ENCODE measurements around the gene HNF1A.

Gene HNF1A

DNA sequence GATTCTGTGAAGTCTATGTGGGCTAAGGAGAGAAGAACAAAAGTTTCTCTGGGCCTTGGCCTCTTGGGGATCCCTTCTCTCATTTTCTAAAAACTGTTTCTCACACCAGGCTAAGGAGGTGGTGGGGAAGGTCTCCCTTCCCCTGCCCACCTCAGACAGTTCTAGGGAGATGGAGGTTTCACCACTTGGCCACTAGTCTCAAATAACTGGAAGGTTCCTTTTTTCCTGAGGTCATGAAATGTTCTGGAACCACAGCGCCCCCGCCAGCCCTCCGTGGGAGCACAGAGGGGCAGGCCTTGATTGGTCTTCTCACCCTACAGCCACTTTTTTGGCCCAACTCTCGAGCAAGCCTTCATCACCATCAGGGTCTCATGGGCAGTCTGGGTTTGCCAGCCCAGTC, 25.3 kb downstream of the HNF1A start:
- FAIRE-seq (no peak), DNase-seq (ENCODE audit: insufficient read length, low spot score) (no peak)
- TF ChIP-seq POLR2A (IDR thresholded peaks at IDR 0.05; ENCODE audit: low read depth, low read length), result no peak

DNA sequence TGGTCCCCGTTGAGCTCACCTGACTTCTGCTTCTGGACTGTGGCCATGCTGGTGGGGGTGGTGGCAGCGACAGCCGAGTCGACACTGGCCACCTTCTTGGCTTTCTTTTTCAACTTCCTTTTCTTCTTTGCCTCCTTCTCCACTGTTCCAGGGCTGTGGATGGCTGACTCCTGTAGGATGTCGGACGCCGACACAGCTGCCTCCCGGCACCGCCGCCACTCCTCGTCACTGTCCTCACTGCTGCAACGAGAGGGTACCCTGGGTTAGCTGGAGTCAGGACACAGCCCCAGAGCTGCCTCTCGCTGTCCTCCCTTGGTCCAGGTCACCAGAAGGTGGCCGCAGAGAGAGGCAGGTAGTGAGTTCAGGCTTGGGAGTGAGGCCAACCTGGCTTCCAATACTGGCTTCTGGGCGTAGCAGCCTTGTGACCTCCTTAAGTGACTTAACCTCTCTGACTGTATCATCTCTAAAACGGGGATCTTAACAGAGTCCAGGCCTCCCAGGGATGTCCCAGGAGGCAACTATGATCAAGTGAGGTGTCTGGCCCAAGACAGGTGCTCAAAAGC, 26.0 kb downstream of the HNF1A start:
- no peak for FAIRE-seq
- no peak for DNase-seq (ENCODE audit: insufficient read length, low spot score)
- no peak for TF ChIP-seq POLR2A (IDR thresholded peaks at IDR 0.05; ENCODE audit: low read depth, low read length)

DNA sequence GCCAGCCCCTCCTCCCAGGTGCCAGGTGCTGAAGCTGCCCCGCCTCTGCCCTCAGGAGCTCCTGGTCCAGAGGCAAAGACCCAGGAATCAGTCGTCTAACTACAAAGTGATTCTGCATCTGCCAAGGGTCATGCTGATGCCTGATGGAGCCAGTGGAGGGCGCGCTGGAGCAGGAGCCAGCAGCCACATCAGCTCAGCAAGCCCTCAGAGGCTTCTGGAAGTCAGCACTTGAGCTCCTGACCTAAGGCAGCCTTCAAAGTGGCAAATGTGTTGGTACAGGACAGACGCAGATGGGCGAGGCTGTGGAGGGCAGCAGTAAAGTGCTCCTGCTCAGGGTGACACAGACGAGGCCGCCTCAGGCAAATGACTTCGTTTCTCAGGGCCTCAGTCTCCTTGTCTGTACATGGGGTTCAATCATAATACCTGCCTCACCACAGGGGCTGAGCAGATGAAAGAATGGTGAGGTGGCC, 27.0 kb downstream of the HNF1A start:
- no peak for FAIRE-seq
- DNase-seq (ENCODE audit: insufficient read length, low spot score), result peak; percentile 54
- no peak for TF ChIP-seq POLR2A (IDR thresholded peaks at IDR 0.05; ENCODE audit: low read depth, low read length)

DNA sequence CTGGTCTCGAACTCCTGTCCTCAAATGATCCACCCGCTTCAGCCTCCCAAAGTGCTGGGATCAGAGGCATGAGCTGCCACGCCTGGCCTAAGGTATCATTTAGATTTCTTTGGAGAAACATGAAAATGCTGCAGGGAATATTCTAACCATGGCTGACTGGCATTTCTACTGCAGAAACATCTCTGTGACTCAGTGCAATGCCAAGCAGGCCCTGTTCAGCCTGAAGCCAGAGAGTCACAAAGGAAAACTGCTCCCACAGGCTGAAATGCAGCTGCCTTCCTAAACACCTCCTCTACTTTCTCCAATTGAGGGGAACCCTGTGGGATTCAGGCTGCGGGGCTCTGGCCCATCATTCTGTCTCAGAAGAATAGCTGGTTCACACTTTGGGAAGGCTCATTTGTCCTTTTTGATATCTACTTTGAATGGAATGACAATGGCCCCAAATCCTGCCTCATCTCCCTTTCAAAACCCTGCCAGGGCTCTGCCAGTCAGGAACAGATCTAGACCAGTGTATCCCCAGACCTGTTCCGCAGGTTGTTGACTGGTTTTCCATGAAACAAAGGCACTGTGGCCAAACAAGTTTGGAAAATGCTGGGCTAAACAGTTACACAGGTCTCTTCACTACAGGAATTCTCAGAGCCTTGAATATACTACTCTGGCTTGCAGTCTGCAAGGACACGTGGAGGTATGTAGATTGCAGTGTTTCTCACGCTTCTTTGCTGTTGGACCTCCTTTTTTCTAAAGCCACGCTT, 30.2 kb downstream of the HNF1A start:
- no peak for TF ChIP-seq POLR2A (IDR thresholded peaks at IDR 0.05; ENCODE audit: low read depth, low read length)
- FAIRE-seq (no peak), DNase-seq (ENCODE audit: insufficient read length, low spot score) (no peak)

DNA sequence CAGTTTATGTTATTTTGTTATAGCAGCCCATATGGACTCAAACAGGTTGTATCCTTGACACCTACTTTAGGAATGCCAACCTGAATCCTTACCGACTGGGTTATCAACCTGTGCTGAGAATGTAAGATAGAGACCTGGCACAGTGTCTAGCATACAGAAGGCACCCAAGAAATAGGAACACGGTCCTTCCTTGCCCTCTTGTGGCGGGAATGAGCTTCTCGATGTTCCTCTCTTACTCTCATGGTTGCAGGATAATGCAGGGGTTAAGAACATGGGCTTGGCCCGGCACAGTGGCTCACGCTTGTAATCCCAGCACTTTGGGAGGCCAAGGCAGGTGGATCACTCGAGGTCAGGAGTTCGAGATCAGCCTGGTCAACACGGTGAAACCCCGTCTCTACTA, 31.4 kb downstream of the HNF1A start:
- no peak for TF ChIP-seq POLR2A (IDR thresholded peaks at IDR 0.05; ENCODE audit: low read depth, low read length)
- no peak for DNase-seq (ENCODE audit: insufficient read length, low spot score)
- no peak for FAIRE-seq

DNA sequence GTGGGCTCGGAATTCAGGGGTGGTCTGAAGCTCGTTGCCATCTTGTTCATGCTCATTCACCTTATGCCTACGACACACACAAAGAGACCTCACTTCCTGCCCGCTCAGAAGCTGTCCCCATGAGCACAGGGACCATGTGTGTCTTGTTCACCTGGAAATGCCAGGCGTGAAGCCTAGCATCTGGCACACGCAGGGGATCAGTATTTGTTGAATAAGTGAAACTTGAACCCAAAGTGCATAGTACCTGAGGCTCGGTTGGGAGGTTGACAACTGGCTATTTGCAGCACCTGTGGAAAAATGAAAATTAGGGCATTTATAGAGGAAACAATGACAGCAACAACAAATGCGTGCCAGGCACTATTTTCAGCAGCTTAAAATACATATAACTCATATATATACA, 32.5 kb downstream of the HNF1A start:
- DNase-seq (ENCODE audit: insufficient read length, low spot score) (no peak), FAIRE-seq (no peak)
- TF ChIP-seq POLR2A (IDR thresholded peaks at IDR 0.05; ENCODE audit: low read depth, low read length), result no peak

DNA sequence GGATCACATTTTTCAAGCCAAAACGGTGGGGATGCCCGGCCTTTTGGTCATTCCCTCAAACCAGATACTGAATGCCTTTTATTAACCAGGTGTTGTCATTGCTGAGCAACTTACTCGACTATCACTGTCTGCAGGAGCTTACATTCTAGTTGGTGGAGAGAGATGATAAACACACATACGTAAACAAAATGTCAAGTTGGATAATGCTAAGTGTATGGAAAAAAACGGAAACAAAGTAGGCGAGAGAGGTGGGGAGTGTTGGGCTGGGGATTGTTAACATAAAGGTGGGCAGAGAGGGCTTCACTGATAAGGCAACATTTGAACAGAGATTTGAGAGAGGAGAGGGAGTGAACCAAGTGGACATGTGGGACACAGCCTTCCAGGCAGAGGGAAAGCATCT, 33.5 kb downstream of the HNF1A start:
- TF ChIP-seq POLR2A (IDR thresholded peaks at IDR 0.05; ENCODE audit: low read depth, low read length), result no peak
- DNase-seq (ENCODE audit: insufficient read length, low spot score) (no peak), FAIRE-seq (no peak)

DNA sequence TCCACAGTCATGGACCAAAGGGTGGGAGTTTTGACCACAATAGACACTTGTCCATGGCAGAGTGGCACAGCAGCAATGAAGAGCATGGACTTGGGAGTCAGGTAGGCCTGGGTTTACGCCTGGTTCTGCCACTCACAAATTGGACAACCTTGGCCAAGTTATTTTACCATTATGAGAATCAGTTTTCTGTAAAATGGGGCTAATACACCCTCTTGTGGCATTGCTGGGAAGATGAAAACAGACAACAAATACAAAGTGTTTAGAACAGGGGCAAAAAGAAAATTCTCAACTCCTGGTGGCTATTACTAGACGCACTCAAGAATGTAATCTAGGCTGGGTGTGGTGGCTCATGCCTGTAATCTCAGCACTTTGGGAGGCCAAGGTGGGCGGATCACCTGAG, 35.4 kb downstream of the HNF1A start:
- TF ChIP-seq POLR2A (IDR thresholded peaks at IDR 0.05; ENCODE audit: low read depth, low read length), result no peak

DNA sequence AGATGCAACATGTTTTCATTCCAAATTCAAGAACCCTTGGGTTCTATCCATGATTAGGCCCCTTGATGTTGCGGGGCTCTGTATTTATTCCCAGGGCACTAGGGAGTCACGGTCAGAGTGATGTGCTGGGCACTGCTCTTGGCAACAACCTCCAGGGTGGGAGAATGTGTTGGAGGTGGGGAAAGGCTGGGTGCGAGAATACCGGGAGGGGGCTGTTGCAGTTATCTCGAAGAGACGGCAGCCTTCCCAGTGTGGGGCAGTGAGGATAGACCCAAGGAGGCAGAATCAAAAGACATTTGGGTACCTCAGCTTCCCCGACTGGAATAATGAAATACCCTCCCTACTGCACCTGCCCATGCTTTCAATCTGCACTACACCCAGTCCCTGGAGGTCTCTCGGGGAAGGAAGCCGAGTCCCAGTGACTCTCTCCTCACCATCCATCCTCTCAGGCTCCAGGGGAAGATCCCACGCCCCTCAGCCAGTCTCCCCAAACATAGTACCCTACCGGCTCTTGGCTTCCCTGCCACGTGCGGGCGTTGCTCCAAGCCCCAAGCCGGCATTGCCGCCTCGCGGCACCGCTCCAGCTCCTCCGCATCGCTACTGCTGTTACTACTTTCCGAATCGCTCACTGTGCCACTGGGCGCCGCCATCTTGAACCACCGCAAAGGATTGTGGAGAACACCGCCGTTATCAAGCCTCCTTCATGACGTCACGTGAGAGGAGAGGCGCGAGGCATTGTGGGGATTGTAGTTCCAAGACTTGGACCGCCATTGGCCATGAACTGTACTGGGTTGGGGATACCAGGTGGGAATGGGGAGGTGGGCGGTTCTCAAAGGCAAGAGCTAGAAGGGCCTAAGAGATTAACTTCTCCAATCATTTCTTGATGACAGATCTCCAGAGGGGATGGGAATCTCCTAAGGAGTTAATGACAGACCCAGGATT, 37.8 kb downstream of the HNF1A start, which contains the start of gene C12orf43:
Gene C12orf43, minus strand, starts transcription at position 663 of the 942 bp plus-strand sequence. Its CDS starts 13 bp downstream, at position 650.
- peak; percentile 79 for TF ChIP-seq POLR2A (IDR thresholded peaks at IDR 0.05; ENCODE audit: low read depth, low read length)
- FAIRE-seq (peak; percentile 92), DNase-seq (ENCODE audit: insufficient read length, low spot score) (peak; percentile 69)

More for the DNA sequence above, 35.4 kb downstream of the HNF1A start:
- FAIRE-seq (no peak), DNase-seq (ENCODE audit: insufficient read length, low spot score) (no peak)

DNA sequence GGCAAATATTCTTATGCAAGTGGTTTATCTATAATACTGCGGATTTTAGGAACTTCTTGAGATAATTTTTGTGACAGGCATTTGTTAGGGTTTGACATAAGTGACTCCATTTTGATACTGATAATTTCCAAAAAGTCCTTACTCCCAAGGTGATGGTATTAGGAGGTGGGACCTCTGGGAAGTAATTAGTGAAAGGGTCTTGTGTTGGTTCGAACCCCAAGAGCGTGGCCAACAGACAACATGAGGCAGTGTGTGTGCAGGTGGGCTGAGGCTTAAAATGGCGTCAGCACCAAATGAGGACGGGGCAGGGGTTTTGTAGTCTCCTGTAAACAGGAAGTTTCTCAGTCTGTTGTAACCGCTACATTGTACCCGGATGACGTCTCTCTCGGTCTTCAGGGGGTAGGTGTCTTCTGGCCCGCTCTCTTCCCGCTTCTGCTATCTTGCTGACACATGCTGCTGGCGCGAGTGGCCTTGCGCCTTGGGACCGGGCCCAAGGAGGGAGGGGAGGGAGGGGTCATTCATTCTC, 39.7 kb downstream of the HNF1A start:
- FAIRE-seq (no peak), DNase-seq (ENCODE audit: insufficient read length, low spot score) (no peak)
- TF ChIP-seq POLR2A (IDR thresholded peaks at IDR 0.05; ENCODE audit: low read depth, low read length), result no peak

DNA sequence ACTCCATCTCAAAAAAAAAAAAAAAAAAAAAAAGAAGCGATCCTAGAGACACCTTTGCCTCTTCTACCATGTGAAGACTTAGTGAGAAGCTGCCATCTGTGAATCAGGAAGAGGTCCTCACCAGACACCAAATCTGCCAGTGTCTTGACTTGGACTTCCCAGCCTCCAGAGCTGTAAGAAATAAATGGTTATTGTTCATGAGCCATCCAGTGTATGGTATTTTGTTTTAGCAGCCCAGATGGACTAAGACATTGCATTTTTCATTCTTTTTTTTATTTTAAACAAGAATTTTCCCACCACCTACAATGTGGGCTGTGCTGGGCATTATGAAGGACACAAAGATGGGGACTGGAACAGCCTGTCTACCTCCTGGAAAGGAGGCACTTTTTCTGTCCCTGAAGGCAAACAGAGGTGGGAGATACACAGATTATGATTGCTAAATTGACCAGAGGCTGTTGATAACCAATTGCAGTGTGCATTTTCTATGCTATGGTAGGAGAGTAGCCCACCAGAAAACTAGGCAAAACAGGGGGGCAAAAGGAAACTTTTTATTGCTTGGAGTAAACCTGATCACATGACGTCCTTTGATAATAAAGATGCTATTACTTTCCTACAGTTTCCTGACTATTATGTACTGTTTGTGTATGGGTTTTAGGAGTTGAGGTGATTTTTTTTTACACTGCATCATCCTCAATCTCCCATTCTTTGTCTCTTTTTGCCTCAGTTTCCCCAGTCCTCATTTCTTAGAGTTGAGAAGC, 40.7 kb downstream of the HNF1A start:
- no peak for FAIRE-seq
- no peak for TF ChIP-seq POLR2A (IDR thresholded peaks at IDR 0.05; ENCODE audit: low read depth, low read length)

DNA sequence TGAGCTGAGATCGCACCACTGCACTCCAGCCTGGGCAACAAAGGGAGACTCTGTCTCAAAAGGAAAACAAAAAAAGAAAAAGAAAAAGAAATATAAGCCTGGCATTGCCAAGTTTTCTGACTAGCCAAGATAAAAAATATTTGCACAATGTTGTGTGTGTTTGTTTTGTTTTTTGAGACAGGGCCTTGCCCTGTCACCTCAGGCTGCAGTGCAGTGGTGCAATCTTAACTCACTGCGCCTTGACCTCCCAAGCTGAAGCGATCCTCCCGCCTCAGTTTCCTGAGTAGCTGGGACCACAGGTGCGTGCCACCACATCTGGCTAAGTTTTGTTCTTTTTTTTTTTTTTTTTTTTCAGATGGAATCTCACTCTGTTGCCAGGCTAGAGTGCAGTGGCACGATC, 43.4 kb downstream of the HNF1A start:
- no peak for TF ChIP-seq POLR2A (IDR thresholded peaks at IDR 0.05; ENCODE audit: low read depth, low read length)
- DNase-seq (ENCODE audit: insufficient read length, low spot score) (no peak), FAIRE-seq (no peak)

More for the DNA sequence above, 40.7 kb downstream of the HNF1A start:
- no peak for DNase-seq (ENCODE audit: insufficient read length, low spot score)

DNA sequence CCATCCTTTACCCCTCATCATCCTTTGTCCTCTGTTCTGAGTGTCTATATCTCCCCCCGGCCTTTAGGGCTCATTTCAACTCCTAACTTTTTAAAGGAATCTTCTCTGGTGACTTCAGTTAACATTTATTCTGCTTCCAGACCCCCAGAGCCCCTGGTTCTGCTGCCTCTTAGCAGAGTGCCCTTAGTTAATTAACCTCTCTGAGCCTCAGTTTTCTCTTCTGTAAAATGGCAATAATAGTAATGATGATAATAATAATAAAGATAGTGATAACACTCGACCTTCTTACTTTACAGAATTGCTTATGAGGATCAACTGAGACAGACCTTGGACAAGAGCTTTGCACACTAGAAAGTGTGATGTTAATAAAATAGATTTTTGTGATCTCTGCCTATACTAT, 44.4 kb downstream of the HNF1A start:
- no peak for TF ChIP-seq POLR2A (IDR thresholded peaks at IDR 0.05; ENCODE audit: low read depth, low read length)
- DNase-seq (ENCODE audit: insufficient read length, low spot score) (no peak), FAIRE-seq (no peak)
